Measurements from ENCODE around the gene SEMA4G. TPM values are rescaled to one million over a fixed set of nuclear protein-coding genes. Genes with fewer than 3 reads are reported as not detected.

Gene SEMA4G
- total RNA-seq, 2 donors from 2014 or later = 3.4 to 4.0 TPM

DNA sequence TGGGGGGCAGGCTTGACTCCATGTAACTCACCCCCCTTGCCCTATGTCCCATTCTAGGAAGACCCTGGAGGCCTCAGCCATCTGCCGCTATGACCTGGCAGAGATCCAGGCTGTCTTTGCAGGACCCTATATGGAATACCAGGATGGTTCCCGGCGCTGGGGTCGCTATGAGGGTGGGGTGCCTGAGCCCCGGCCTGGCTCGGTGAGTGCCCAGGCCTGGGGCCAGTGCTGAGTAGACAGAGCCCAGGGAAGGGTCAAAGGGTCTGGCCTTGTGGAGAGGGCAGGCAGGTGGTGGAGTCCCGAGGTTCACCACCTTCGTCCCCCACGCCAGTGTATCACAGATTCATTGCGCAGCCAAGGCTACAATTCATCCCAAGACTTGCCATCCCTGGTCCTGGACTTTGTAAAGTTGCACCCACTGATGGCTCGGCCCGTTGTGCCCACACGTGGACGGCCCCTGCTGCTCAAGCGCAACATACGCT is 10.5 kb downstream of the SEMA4G start:
- Histone ChIP-seq H3K27me3 (no peaks in the 10 kb centered on the region), H3K4me1 (no peaks in the 10 kb centered on the region), H3K27ac (no peak overlapping the region), H3K4me3 (no peak overlapping the region), H3K36me3 (peaks cover 22% of the 10 kb centered on the region), H3K9me3 (no peaks in the 10 kb centered on the region)
- DNase-seq (ENCODE audit: low spot score) = no peak
- TF ChIP-seq, protein P1, sequence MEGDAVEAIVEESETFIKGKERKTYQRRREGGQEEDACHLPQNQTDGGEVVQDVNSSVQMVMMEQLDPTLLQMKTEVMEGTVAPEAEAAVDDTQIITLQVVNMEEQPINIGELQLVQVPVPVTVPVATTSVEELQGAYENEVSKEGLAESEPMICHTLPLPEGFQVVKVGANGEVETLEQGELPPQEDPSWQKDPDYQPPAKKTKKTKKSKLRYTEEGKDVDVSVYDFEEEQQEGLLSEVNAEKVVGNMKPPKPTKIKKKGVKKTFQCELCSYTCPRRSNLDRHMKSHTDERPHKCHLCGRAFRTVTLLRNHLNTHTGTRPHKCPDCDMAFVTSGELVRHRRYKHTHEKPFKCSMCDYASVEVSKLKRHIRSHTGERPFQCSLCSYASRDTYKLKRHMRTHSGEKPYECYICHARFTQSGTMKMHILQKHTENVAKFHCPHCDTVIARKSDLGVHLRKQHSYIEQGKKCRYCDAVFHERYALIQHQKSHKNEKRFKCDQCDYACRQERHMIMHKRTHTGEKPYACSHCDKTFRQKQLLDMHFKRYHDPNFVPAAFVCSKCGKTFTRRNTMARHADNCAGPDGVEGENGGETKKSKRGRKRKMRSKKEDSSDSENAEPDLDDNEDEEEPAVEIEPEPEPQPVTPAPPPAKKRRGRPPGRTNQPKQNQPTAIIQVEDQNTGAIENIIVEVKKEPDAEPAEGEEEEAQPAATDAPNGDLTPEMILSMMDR (IDR thresholded peaks at IDR 0.05) = no peak

DNA sequence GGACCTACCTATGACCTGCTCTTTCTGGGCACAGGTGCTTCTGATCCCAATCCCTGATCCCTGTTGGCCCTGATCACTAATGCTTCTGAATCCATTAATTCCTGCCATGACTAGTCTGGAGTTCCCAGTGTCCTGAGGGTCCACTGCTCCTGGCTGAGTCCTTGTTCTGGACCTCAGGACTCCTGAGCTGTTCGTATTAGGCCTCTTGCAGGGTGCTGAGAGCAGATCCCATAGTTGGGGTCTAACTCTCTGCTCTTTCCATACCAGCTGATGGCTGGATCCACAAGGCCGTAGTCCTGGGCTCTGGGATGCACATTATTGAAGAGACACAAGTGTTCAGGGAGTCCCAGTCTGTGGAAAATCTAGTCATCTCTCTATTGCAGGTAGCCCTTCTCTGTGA is 11.0 kb downstream of the SEMA4G start:
- DNase-seq (ENCODE audit: low spot score) = no peak
- peaks cover 22% of the 10 kb centered on the region for H3K36me3 ChIP-seq
- no peaks in the 10 kb centered on the region for H3K27me3 ChIP-seq
- no peaks in the 10 kb centered on the region for H3K9me3 ChIP-seq
- H3K4me3 ChIP-seq = no peak overlapping the region
- TF ChIP-seq, protein P1 (IDR thresholded peaks at IDR 0.05) = no peak
- H3K27ac ChIP-seq = no peak overlapping the region
- H3K4me1 ChIP-seq = no peaks in the 10 kb centered on the region

DNA sequence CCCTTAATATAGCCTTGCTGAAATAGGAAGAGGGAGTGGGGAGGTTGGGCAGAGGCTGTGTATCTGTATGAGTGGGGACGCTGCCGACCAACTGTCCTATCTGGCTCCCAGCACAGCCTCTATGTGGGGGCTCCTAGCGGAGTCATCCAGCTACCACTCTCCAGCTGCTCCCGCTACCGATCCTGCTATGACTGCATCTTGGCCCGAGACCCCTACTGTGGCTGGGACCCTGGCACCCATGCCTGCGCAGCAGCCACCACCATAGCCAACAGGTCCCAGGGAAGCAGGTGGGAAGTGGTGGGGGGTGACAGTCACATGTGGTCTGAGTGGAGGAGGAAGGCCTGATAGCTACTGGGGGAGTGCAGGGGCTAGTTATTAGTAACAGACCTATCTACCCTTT is 11.4 kb downstream of the SEMA4G start:
- Histone ChIP-seq H3K36me3 (peaks cover 22% of the 10 kb centered on the region), H3K27me3 (no peaks in the 10 kb centered on the region), H3K4me1 (no peaks in the 10 kb centered on the region), H3K4me3 (no peak overlapping the region), H3K9me3 (no peaks in the 10 kb centered on the region), H3K27ac (no peak overlapping the region)
- TF ChIP-seq, protein P1 (IDR thresholded peaks at IDR 0.05) = no peak
- DNase-seq (ENCODE audit: low spot score) = no peak

DNA sequence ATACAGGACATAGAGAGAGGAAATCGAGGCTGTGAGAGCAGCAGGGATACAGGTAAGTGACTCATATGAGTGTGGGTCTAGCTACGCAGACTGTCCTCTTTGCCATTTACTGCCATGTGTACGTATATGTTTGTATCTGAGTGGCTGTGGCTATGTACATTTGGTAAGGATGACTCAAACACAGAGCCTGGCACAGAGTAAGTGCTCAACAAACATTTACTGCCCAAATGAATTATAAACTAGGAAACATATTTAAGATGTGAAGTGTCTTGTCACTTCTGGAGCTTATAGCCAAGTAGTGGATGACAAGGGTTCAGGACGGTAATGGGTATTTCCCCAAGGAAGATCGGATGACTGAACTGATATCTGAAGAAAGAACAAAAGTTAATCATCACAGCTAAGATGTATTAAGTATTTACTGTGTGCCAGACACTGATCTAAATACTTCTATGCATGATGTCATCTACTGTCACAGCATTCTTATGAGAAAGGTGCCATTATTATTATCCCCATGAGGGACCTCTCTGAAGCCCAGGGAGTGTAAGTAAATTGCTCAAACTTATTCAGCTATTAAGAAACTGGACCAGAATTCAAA is 12.0 kb downstream of the SEMA4G start:
- peaks cover 22% of the 10 kb centered on the region for H3K36me3 ChIP-seq

DNA sequence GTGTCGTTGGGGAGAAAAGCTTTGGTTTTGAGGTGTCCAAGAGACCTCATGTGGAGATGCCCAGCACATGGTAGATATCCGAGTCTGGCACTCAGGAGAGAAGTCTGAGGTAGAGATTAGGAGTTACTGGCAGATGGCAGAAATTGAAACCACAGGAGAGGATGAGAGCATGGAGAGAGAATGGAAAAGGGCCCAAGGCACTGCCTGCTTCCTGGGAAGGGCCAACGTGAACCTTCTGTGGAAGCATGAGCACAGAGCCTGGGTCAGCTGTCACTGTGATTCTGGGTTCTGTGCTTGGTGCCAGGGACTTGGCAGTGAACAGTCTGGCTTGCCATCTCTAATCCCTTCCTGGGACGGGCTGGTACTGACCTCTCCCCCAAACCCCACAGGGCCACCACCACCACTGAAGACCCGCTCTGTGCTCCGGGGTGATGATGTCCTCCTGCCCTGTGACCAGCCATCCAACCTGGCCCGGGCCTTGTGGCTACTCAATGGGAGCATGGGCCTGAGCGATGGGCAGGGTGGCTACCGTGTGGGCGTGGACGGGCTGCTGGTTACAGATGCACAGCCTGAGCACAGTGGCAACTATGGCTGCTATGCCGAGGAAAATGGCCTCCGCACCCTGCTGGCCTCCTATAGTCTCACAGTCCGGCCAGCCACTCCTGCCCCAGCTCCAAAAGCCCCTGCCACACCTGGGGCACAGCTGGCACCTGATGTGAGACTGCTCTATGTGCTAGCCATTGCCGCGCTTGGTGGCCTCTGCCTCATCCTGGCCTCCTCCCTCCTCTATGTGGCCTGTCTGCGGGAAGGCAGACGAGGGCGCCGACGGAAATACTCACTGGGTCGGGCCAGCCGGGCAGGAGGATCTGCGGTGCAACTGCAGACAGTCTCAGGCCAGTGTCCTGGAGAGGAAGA is 13.9 kb downstream of the SEMA4G start:
- Histone ChIP-seq H3K27ac (no peak overlapping the region), H3K27me3 (no peaks in the 10 kb centered on the region), H3K4me1 (peaks cover 0 to 18% of the 10 kb centered on the region in 2 donors), H3K4me3 (no peak overlapping the region), H3K36me3 (peaks cover 22% of the 10 kb centered on the region), H3K9me3 (no peaks in the 10 kb centered on the region)
- no peak for DNase-seq (ENCODE audit: low spot score)
- TF ChIP-seq, protein P1 (IDR thresholded peaks at IDR 0.05) = no peak

More for the DNA sequence above, 12.0 kb downstream of the SEMA4G start:
- H3K9me3 ChIP-seq = no peaks in the 10 kb centered on the region
- no peak overlapping the region for H3K27ac ChIP-seq
- H3K4me3 ChIP-seq = no peak overlapping the region
- DNase-seq (ENCODE audit: low spot score) = no peak
- no peaks in the 10 kb centered on the region for H3K27me3 ChIP-seq
- peaks cover 0 to 5% of the 10 kb centered on the region in 2 donors for H3K4me1 ChIP-seq
- TF ChIP-seq, protein P1 (IDR thresholded peaks at IDR 0.05) = no peak
